HG03103 (cell line): Measurements from ENCODE around the gene MIA.
"Not testable (repeated sequence)": the region's sequence is repeated elsewhere in the genome, so short reads cannot be mapped to it uniquely, and the experiment has no call there.

Experiments used
- ATAC-seq: cut with Tn5 transposase; IDR thresholded peaks from one replicate; pipeline ENCODE4 v1.9.1; 2021; ENCODE audit warnings: low read depth; ENCODE audit not compliant: unreplicated experiment

MIA gene

GRCh38 chr19:40801426-40802299, 26.3 kb downstream of the MIA start:
- no peak for ATAC-seq

- ATAC-seq, result no peak
These were observed 27.2 kb downstream of the MIA start for GRCh38 chr19:40802300-40803169.

GRCh38 chr19:40803170-40803856, 28.0 kb downstream of the MIA start:
- no peak for ATAC-seq

- ATAC-seq, result no peak
These were observed 28.8 kb downstream of the MIA start for GRCh38 chr19:40803857-40804782.

GRCh38 chr19:40804783-40805242, 29.5 kb downstream of the MIA start:
- ATAC-seq, result no peak

GRCh38 chr19:40805258-40805868, 30.0 kb downstream of the MIA start:
- ATAC-seq, result no peak

GRCh38 chr19:40806423-40807146, 31.3 kb downstream of the MIA start:
- no peak for ATAC-seq

- ATAC-seq, result no peak
These were observed 32.1 kb downstream of the MIA start for GRCh38 chr19:40807147-40808020.

GRCh38 chr19:40808021-40808325, 32.7 kb downstream of the MIA start:
- ATAC-seq, result no peak

- ATAC-seq, result no peak
These were observed 33.2 kb downstream of the MIA start for GRCh38 chr19:40808497-40808896.

GRCh38 chr19:40809358-40810086, 34.2 kb downstream of the MIA start:
- no peak for ATAC-seq

- ATAC-seq, result no peak
These were observed 34.8 kb downstream of the MIA start for GRCh38 chr19:40810160-40810559.

GRCh38 chr19:40810649-40811408, 35.5 kb downstream of the MIA start:
- ATAC-seq, result not testable (repeated sequence)

- ATAC-seq, result no peak
These were observed 36.4 kb downstream of the MIA start for GRCh38 chr19:40811478-40812341.

GRCh38 chr19:40812571-40812970, 37.2 kb downstream of the MIA start:
- ATAC-seq, result not testable (repeated sequence)

- no peak for ATAC-seq
These were observed 37.9 kb downstream of the MIA start for GRCh38 chr19:40813182-40813581.
